ENCODE data around the gene CPEB1.
"Not testable (repeated sequence)": the region's sequence is repeated elsewhere in the genome, so short reads cannot be mapped to it uniquely, and the experiment has no call there.

CPEB1 gene

DNA sequence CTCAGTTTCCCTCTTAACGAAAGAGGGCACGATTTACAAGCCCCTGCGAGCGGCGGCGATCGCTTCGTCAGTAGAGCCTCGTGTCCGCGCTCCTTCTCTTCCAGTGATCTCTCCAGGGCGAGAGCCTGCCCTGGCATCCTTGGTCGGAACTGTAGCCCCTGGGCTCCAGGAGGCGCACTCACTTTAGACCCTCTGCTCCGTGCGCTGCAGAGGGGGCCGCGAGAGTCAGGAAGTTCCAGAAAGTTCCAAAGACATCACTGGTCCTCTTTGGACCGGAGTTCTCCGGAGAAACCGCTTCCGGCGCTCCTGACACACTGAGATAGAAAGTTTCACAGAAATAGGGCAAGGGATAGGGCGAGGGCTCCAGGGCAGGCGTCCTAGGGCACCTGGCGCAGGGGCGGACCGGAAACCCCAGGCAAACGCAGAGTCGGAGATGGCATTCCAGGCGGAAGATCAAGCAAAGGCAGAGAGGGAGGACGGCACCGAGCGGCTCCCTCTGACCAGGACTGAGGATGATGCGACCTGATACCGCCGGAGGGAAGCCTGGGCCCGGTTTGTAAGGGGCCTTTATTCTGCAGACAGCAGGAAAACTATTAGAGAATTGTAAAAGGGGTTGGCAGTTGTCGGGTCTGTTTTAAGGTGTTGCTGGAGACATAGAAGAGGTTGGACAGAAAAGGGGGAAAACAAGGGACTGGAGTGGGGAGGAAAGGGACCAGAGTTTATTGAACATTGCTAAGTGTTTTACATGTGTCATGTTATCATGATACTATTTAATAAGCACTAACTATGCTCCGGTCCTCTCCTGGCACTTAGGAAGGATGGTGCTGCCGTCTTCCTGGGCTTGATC, 1.3 kb upstream of the CPEB1 start:
- no peak for DNase-seq

DNA sequence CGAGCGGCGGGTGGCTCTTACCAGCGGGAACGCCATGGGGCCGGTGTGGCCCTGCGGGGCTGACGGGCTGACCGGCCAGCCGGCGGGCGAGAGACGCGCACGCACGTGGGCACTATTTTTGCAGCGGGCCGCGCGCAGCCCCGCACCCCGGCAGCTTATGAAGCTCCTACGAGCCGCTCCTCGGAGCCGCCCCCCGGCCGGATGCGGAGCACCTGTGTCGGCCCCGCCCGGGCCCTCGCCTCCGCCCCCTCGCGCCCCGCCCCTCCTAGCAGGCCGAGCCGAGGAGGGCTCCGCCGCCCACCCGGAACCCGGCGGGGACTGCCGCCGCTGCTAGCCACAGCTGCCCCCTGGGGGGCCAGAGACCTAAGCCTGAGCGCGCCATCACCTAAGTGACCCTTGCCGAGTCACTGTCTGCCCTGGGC, 683 bp upstream of the CPEB1 start:
- peak; percentile 50 to 68 for DNase-seq

DNA sequence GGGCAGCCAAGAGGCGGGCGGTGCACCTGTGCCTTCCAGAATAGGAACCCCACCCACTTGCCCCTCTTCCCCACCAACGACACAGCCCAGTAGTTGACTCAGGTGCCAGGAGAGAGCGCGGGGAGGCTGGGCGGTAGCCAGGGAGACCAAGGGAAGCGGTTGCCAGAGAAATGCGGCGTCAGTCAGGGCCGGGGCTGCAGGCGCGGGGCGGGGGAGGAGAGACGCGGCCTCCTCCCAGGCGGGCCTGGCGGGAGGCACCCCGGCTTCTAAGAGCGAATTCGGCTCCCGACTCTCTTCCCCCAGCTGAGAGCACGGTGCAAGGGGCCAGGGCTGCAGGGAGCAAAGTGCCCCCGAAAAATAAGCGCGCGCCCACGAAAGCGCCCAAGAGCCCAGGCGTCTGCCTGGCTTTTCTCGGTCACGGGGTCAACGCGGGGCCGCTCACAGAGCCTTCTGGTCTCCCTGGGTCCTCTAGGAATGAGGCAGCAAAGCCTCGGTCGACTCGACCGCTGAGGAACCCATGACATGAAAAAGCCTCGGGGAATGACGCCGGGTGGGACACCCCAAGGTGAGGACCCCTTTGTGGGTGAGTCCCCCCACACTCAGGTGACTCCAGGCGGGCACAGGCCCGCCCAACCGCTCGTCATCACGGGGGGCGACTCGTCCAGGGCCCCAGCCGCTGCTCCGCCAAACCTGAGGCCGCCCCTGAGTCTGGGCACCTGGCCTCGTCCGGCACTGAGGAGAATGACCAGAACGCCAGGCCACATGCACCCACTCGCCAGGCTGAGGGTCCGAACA, 716 bp downstream of the CPEB1 start:
- DNase-seq: peak; percentile 28 to 35

DNA sequence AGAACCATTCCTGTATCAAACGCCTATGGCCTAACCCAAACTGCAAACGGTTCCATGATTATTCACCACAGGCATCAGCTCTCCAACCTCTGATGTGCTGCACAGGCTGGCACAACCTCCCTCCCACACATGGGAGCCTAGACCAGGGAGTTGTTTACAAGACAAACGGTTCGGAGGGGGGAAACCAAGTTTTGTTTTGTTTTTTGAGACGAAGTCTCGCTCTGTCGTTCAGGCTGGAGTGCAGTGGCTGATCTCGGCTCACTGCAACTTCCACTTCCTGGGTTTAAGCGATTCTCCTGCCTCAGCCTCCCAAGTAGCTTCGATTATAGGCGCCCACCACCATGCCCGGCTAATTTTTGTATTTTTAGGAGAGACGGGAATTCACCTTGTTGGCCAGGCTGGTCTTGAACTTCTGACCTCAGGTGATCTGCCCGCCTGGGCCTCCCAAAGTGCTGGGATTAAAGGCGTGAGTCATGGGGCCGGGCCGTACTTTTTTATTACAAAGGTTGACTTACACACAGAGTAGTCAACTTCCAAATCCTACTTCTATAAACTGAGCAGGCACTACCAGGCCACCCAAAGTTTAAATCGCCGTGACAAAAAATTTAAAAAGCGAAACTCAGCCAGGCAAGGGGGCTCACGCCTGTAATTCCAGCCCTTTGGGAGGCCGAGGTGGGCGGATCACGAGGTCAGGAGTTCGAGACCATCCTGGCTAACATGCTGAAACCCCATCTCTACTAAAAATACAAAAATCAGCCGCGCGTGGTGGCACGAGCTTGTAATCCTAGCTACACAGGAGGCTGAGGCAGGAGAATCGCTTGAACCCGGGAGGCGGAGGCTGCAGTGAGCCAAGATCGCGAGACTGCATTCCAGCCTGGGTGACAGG, 2.0 kb downstream of the CPEB1 start:
- DNase-seq: not testable (repeated sequence)

DNA sequence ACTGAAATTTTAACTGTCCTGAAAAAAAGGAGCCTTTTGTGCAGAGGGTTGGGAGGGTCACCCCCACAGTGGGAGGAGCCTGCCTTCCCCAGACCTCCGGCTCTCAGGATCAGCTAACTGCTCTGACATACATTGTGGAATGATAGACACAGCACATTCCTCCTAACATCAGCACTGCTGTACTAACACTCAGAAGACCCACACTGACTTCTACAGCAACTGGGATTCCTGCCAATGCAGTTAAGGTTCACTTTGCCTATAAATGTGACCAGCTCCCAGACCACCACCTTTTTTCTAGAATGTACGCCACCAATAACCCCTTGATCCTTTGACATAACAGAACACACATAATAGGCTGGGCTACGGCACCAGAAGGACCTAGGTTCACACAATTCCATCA, 3.2 kb downstream of the CPEB1 start:
- no peak for DNase-seq

DNA sequence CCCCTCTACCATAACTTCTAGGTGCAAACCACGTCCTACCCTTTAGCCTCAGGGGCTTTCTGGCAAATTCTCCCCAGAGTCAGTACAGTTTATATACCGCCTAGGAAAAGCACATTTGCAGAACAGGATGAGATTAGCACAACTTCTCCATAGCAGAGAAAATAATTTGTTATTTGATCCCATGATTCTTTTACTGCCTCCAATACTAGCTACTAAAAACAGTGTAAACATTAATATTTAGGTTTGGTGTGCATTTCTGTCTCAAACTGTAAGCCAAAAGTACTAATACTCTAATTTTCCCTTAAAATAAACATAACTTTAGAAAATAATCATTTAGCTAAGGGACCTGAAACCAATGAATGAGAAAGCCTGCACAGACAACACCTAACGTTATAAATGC, 4.5 kb downstream of the CPEB1 start:
- no peak for DNase-seq

DNA sequence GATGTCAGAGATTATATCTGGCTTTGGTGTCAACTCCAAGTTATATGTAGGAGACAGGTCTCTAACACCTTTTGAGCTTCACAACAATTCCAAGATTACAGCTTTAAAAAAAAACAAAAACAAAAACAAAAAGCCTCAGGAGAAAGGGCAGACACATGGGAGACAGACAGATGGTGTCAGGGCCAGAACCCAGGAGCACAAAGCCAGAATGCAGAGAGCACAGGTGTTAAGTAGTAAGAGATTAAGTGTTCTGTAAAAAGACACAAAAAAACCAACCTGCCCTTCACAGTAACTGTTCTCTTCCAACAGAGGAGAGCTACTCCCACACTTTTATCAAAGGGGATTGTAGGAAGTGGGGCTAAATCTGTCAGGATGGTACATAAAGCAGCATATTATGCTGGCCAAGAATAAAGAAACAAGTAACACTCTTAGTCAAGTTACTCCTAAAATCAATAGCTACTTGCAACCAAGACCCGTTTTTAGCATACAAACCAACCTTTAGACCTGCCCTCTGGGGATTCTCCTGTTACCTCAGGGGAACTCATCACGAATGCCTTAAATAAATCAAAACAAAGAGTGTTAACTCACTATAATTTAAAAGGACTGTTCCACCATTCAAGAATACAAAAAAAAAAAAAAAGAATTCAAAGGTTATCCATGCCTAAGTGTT, 5.9 kb downstream of the CPEB1 start:
- no peak for DNase-seq

DNA sequence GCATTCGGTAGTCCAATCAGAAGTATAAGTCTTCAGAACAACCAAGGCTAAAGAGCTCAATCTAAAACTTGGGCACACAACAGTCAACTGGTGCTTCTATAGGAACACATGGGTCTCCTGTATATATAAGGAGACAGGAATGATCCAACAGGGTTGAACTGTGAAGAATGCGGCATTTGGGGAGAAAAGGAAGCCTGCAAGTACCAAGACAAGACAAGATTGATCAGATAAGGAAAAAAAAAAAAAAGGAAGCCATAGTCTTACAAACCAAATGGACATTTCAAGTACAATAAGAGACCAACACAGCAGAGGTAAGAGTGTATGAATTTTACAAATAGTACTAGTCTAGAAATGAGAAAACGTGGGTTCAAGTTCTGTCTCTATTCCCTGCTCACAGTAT, 6.5 kb downstream of the CPEB1 start:
- DNase-seq: no peak

DNA sequence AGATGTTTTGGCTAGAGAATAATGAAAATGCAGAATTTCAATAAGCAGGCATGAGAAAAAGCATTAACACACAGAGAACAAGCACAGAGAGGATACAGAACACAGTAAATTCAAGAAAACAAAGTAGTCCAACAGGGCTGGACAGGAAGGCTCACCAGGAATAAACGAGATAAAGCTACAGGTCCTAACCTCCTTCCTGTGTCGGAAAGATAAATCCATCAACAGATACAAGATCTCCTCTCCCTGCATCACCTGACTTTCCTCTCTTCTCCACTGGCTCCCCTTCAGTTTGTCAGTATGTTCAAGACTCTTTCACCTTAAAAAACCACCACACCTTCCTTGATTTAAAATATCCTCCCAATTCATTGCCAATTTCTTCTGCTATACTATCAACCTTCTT, 11.4 kb downstream of the CPEB1 start:
- DNase-seq: no peak

DNA sequence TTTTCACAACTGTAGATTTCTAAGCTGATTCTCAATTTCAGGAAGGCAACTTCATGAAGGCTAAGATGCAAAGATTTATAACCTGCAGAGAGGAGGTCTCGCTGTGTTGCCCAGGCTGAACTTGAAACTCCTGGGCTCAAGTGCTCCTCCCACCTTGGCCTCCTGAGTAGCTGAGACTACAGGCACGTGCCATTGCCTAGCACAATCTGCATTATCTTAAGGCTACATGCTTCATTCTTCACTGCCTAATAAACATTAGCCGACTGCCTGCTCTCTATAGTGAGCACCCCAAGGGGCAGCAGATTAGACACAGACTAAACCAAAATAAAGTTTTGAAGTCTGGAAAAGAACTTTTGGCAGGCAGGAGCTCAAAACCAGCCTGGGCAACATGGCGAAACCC, 17.1 kb downstream of the CPEB1 start:
- no peak for DNase-seq

DNA sequence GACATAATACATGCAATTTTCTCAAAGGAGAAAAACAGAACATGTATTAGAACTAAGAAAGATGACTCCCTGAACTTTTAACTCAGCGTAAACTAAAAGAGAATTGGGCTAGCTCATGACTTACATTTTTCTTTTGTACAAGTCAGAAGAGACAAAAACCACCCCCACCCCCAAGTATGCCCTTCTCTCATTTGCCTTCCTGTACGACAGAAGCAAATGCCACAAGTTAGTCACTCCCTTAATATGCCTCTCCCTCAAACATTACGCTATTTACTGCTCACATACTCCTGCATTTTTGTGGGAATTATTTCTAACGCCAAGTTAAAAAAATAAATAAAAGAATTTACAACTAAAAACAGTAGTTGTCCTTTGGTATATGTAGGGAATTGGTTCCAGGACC, 22.0 kb downstream of the CPEB1 start:
- DNase-seq: no peak

DNA sequence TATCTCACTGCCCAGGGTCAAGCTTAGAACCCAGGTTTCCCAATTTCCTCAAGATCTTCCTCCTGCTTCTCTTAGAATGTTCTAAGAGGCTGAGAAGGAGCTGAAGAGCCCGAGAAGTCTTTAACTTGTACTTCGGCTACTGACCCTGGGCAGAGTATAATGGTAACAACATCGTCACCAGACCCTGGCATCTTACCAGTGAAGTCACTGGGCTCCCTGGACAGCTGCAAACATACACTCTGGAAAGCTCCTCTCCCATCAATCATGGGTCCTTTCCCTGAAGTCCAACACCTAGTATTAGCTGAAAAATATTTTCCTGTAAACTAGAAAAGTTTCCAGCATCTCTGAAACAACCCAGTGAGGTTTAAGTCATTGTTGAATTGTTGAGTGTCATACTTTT, 22.7 kb downstream of the CPEB1 start:
- DNase-seq: no peak

DNA sequence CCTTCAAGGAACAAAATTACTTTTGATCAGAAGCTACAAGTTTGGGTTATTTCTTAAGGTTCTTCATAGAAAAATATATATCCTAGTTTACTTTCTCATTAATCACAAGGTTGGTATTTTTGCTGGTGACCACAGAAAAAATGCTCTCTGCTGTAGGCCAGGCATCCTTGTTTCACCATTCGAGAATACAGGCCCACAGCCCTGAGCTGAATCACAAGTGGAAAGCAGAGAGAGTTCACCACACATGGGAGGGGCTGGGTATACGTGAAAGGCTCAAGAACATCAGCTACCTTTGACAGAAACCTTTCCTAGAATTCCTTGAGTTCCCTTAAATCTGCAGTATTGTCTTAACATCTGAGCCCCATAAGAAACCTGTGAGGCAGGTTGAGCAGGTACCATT, 23.2 kb downstream of the CPEB1 start:
- no peak for DNase-seq

DNA sequence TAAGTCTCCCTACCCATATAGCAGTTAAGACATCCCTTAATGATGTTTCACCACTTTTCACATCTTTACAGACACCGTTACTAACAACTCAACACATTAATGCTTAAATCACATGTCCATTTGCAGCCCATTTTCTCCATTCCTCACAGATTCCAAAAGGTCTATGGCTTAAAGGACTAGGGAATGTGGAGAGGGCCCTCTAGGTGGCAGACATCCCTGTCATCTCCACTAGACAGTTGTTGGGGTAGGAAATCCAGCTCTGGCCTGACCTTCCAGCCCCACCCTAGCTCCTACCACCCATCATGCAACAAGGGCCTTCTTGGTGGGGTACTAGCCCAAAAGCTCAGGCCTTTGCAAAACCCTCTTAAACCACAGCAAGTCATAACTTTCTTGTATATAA, 25.2 kb downstream of the CPEB1 start:
- no peak for DNase-seq

DNA sequence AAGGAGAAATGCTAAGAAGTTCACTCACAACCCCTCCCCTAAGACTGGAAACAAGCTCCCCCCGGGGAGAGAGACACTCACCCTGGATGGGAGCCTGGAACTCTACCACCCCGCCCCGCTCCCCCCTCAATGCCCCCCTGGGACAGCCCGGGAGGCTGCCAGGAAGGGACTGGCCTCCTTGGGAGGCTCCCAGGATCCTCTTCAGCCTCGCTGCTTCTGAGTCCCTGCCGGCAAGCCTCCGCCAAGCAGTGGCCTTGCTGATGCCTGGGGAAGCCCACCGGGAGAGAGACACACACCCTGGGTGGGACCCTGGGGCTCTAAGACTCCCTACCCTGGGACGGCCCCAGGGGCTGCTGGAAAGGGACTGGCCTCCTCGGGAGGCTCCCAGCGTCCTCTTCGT, 33.4 kb downstream of the CPEB1 start:
- DNase-seq: no peak

DNA sequence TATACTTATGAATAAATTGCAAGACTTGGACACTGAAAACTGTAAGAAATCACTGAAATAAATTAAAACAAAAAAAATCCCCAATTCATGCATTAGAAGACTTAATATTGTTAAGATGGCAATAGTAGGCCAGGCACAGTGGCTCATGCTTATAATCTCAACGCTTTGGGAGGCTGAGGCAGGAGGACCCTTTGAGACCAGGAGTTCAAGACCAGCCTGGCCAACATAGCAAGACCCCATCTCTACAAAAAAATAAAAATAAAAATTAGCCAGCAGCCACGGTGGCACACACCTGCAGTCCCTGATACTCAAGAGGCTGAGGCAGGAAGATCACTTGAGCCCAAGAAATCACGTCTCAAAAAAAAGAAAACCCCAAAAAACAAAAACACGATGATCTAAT, 35.8 kb downstream of the CPEB1 start:
- no peak for DNase-seq

DNA sequence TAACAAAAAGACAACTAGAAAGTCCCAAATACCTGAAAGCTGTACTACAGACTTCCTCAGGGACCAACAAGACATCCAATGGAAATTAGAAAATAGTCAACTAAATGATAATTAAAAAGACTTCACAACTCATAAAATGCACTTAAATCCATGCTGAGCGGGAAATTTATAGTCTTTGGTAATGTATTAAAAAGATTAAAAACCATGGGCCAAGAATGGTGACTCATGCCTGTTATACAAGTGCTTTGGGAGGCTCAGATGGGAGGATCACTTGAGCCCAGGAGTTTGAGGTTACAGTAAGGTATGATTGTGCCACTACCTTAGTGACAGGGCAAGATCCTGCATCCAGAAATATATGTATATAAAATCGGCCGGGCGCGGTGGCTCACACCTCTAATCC, 45.0 kb downstream of the CPEB1 start:
- no peak for DNase-seq

DNA sequence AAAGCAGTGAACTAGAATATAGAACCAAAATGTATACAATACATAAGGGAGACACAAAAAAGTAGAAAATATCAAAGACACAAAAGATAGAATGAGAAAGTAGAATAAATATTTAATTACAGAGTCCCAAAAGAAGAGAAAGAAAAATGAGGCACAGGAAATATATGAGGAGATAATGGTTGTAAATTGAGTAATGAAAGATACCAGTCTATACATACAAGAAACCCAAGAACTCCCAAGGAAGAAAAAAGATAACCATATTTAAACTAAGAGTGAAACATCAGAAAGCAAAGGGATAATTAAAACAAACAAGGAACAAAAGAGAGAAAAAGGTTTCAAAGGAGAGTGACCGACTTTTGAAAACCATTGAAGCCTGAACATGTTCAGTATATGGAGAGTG, 47.3 kb downstream of the CPEB1 start:
- no peak for DNase-seq

DNA sequence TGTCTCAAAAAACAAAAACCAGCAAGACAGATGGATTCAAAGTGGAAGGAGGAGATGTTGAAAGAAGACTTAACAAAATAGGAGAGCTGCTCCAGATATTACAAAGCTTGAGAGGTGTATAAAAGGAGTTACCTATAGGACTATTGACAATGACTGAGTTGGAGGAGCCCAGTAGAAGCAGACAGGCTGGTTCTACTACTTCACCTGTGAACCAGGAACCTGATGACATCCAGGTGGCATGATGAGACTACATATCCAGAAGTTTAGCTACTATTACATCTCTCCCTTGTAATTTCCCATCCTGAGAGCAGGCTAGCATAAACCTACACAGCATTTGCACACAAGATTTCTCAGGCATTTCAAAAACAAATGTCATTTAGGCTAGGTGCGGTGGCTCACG, 49.3 kb downstream of the CPEB1 start:
- no peak for DNase-seq

DNA sequence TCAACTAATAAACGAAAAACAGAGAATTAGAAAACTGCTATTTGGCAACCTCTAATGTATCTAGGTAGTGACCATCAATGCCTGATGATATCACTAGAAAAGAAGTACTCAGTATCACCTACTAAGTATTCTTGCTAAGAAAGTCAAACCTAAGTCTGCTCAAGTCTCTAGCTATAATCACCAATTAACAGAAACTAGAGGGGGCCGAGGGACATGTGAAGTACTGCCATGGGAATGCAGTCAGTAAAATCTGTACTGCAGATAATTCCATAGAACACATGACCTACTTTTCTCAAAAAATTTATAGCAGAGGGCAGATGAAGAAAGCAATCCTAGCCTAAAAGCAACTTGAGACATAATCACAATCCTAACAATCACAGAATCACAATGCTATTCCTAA, 51.4 kb downstream of the CPEB1 start:
- no peak for DNase-seq

DNA sequence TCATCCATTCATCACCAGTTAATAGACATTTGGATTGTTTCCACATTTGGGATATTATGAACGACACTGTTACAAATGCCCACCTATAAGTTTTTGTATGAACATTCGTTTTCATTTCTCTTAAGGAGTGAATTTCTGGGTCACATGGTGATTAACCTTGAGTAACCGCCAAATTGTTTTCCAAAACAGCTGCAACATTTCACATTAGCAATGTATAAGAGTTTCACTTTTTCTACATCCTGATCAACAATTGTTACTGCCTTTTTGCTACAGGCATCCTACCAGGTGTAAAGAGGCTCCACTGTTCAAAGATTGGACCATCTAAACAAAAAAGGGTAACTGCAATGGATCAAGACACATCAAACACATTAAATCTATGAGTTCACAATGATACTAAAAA, 52.0 kb downstream of the CPEB1 start:
- no peak for DNase-seq

DNA sequence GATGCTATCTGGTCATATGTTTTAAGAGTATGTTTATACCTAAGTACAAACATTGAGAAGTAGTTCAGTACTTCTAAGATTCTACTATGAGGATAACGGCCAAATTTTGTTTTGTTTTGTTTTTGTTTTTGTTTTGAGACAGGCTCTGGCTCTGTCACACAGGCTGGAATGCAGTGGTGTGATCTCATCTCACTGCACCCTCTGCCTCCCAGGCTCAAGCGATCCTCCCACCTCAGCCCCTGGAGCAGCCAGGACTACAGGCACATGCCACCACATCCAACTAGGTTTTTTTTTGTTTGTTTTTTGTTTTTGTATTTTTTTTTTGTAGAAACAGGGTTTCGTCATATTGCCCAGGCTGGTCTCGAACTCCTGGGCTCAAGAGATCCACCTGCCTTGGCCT, 59.4 kb downstream of the CPEB1 start:
- no peak for DNase-seq

DNA sequence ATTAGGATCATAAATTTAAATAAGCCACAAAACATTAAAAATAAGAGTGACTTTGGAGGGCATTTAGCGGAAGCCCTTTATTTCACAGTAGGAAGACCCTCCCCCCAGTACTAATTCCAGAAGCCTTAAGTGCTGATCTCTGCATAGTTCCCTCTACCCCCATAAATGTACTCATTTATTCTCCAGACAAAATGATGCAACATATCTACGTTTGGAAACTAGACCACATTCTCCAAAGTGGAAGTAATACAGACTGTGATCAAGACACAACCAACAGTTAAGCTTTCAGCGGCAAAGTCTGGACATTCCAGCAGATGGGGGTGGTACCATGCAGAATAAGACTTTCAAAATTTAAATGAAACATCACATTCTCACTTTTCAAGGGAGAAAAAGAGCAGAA, 62.1 kb downstream of the CPEB1 start:
- DNase-seq: no peak
